ENCODE data around the gene SCARF2. TPM values are rescaled to one million over a fixed set of nuclear protein-coding genes. Genes with fewer than 3 reads are reported as not detected.
A peak's percentile ranks its signal among the peaks of the same experiment; 100 is the strongest.

SCARF2 gene
- total and polyA plus RNA-seq, 2 experiments from 2014 or later = 1.8 to 16.6 TPM

DNA sequence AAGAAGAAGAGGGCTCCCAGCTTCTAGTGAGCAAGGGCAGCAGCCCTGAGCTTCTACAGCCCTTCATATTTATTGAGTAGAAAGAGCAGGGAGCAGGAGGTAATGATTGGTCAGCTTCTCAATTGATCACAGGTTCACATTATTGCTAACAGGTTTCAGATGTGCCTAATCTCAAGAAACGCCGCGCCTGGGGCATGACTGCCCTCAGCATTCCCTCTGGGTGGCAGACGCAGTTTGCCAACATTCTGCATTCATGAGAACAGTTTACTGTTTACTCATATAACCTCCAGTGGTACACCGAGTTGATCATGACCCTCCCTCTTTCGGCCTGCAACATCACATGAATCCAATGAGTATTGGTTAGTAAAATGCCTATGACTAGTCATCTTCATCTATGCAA is 48.3 kb downstream of the SCARF2 start:
- Mint-ChIP-seq H3K4me3 (no peak overlapping the region), H3K9me3 (no peaks in the 10 kb centered on the region; the same call in 2 of the 3 replicates), H3K27me3 (ENCODE audit: insufficient read depth, low read depth, poor library complexity) (peaks cover 6% of the 10 kb centered on the region), H3K27ac (no peak overlapping the region), H3K36me3 (ENCODE audit: low read depth) (no peaks in the 10 kb centered on the region), H3K4me1 (peaks cover 3% of the 10 kb centered on the region; the same call in 2 of the 3 replicates)
- H4K20me1 ChIP-seq (replicated peaks; ENCODE audit: insufficient read depth) = no peaks in the 10 kb centered on the region
- H3K4me1 ChIP-seq (ENCODE audit: insufficient read depth) = peaks cover 3% of the 10 kb centered on the region; the same call in 1 of the 2 replicates
- H3K27ac ChIP-seq (ENCODE audit: low read depth) = no peak overlapping the region
- H3K36me3 ChIP-seq (ENCODE audit: insufficient read depth) = no peaks in the 10 kb centered on the region
- ATAC-seq (no peak), DNase-seq (ENCODE audit: low spot score) (no peak)
- TF ChIP-seq JUNB (IDR thresholded peaks at IDR 0.05; ENCODE audit: unreplicated experiment) (no peak), EZH2phosphoT487 (IDR thresholded peaks at IDR 0.05; ENCODE audit: unreplicated experiment) (no peak), POLR2AphosphoS5 (IDR thresholded peaks at IDR 0.05; ENCODE audit: low read depth) (no peak), ZNF114 (CRISPR knock-in tag; IDR thresholded peaks at IDR 0.05) (no peak), ZNF462 (CRISPR knock-in tag; IDR thresholded peaks at IDR 0.05) (no peak)
- TF ChIP-seq, protein P1, sequence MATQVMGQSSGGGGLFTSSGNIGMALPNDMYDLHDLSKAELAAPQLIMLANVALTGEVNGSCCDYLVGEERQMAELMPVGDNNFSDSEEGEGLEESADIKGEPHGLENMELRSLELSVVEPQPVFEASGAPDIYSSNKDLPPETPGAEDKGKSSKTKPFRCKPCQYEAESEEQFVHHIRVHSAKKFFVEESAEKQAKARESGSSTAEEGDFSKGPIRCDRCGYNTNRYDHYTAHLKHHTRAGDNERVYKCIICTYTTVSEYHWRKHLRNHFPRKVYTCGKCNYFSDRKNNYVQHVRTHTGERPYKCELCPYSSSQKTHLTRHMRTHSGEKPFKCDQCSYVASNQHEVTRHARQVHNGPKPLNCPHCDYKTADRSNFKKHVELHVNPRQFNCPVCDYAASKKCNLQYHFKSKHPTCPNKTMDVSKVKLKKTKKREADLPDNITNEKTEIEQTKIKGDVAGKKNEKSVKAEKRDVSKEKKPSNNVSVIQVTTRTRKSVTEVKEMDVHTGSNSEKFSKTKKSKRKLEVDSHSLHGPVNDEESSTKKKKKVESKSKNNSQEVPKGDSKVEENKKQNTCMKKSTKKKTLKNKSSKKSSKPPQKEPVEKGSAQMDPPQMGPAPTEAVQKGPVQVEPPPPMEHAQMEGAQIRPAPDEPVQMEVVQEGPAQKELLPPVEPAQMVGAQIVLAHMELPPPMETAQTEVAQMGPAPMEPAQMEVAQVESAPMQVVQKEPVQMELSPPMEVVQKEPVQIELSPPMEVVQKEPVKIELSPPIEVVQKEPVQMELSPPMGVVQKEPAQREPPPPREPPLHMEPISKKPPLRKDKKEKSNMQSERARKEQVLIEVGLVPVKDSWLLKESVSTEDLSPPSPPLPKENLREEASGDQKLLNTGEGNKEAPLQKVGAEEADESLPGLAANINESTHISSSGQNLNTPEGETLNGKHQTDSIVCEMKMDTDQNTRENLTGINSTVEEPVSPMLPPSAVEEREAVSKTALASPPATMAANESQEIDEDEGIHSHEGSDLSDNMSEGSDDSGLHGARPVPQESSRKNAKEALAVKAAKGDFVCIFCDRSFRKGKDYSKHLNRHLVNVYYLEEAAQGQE (IDR thresholded peaks at IDR 0.05; ENCODE audit: unreplicated experiment) = no peak
- TF ChIP-seq, protein P2, sequence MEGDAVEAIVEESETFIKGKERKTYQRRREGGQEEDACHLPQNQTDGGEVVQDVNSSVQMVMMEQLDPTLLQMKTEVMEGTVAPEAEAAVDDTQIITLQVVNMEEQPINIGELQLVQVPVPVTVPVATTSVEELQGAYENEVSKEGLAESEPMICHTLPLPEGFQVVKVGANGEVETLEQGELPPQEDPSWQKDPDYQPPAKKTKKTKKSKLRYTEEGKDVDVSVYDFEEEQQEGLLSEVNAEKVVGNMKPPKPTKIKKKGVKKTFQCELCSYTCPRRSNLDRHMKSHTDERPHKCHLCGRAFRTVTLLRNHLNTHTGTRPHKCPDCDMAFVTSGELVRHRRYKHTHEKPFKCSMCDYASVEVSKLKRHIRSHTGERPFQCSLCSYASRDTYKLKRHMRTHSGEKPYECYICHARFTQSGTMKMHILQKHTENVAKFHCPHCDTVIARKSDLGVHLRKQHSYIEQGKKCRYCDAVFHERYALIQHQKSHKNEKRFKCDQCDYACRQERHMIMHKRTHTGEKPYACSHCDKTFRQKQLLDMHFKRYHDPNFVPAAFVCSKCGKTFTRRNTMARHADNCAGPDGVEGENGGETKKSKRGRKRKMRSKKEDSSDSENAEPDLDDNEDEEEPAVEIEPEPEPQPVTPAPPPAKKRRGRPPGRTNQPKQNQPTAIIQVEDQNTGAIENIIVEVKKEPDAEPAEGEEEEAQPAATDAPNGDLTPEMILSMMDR (conservative IDR thresholded peaks at IDR 0.05; ENCODE audit: low read depth in 2 of 2) = no peak
- H3K4me3 ChIP-seq = no peak overlapping the region
- H3K9me2 ChIP-seq (ENCODE audit: insufficient read depth) = no peaks in the 10 kb centered on the region
- no peaks in the 10 kb centered on the region for H3K27me3 ChIP-seq (ENCODE audit: insufficient read depth)
- H3K4me2 ChIP-seq = no peak overlapping the region
- H2AFZ ChIP-seq = peak overlapping the region; percentile 43; the same call in 1 of the 2 replicates
- no peaks in the 10 kb centered on the region for H3K79me2 ChIP-seq (replicated peaks; ENCODE audit: insufficient read depth)
- peaks cover under 1% of the 10 kb centered on the region; the same call in 1 of the 2 replicates for H3F3A ChIP-seq (replicated peaks; ENCODE audit: low read depth)

All from GM23338 (cell line).